GM12864 (cell line): ENCODE measurements around the gene PLEKHB1.

Source experiments
- DNase-seq: peaks from one replicate; pipeline ENCODE4 v3.0.0-alpha.2; 2011; ENCODE audit warnings: low read depth
- H3K4me3 ChIP-seq: 2 replicates; pipeline ENCODE4 v1.5.1; 2011; ENCODE audit warnings: mild to moderate bottlenecking, low read depth, low read length, control low read depth
- TF ChIP-seq, protein P1 (sequence below): IDR thresholded peaks from 2 replicates; pipeline ENCODE4 v1.5.1; 2011; ENCODE audit warnings: low read depth, mild to moderate bottlenecking, moderate library complexity, low read length, control low read depth, inconsistent platforms; ENCODE audit errors: missing control alignments

The PLEKHB1 gene

DNA sequence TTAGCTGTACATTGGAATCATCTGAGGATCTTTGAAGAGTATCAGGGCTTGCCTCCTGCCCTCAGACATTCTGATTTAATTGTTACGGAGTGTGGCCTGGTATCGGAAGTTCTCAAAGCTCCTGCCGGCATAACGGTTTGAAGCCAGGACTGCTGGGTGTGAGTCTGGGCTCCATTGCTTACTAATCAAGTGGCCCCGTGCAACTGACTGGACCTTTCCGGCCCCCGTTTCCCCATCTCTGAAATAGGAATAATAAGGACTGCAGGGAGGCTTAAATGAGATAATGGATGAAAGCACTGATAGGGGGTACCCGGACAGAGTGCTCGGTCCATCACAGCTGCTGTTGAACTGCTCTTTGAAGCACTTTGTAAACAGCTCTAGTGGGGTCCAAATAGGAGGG, 1.7 kb downstream of the PLEKHB1 start:
- no peak overlapping the region for H3K4me3 ChIP-seq
- TF ChIP-seq, protein P1, sequence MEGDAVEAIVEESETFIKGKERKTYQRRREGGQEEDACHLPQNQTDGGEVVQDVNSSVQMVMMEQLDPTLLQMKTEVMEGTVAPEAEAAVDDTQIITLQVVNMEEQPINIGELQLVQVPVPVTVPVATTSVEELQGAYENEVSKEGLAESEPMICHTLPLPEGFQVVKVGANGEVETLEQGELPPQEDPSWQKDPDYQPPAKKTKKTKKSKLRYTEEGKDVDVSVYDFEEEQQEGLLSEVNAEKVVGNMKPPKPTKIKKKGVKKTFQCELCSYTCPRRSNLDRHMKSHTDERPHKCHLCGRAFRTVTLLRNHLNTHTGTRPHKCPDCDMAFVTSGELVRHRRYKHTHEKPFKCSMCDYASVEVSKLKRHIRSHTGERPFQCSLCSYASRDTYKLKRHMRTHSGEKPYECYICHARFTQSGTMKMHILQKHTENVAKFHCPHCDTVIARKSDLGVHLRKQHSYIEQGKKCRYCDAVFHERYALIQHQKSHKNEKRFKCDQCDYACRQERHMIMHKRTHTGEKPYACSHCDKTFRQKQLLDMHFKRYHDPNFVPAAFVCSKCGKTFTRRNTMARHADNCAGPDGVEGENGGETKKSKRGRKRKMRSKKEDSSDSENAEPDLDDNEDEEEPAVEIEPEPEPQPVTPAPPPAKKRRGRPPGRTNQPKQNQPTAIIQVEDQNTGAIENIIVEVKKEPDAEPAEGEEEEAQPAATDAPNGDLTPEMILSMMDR: no peak
- DNase-seq: no peak

DNA sequence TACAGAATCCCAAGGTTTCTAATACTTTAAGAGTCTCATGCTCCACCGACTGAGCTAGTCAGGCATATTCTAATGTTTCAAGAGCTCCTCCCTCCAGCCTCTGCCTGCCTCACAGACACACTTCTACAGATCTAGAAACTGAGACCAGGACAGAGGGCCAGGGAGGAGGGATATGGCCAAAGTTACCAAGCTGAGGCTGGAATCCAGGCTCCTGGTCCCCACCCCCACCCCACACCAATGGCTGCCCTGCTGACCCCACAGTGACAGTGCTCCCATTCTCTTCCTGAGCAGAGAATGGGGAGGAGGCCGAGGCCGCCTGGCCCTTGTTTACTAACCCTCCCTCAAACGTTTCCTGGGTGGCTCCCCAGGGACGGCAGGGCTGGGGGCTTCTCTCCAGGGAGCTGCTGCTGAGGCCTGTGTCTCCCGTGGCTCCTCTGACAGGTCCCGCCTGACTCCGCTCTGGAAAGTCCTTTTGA, 2.2 kb downstream of the PLEKHB1 start:
- no peak overlapping the region for H3K4me3 ChIP-seq
- TF ChIP-seq, protein P1: no peak
- DNase-seq: no peak

DNA sequence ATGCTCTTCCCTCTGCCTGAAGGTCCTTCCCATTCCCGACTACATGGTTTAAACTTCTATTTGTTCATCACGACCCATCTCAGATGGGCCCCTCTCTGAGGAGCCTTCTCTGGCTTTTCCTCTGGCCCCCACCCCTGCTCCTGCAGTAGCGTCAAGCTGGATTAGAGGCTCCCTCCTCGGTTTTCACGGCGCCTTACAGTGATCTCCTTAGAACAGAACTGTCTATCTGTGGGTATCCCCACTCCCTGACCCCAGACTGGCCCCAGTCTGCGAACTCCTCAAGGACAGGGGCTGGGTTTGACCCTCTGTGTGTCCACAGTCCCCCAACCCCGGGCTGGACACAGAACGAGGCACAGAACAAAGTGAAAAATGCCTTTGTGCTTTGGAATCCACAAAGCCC, 2.8 kb downstream of the PLEKHB1 start:
- TF ChIP-seq, protein P1: no peak
- no peak for DNase-seq
- H3K4me3 ChIP-seq: no peak overlapping the region

DNA sequence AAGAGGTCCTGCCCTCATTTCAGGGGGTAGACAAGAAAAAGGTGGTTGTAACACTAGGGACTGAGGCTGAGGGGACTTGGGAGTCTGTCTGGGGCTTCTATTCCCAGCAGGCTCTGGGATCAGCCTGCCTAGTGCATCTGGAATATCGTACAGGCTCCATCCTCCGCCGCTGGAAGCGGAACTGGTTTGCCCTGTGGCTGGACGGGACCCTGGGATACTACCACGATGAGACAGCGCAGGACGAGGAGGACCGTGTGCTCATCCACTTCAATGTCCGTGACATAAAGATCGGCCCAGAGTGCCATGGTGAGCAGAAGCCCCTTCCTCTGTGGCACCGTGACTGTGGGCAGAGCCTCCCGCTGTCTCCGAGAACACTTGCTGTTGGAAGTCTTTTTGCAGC, 4.0 kb downstream of the PLEKHB1 start:
- TF ChIP-seq, protein P1: no peak
- no peak for DNase-seq
- H3K4me3 ChIP-seq: no peak overlapping the region

DNA sequence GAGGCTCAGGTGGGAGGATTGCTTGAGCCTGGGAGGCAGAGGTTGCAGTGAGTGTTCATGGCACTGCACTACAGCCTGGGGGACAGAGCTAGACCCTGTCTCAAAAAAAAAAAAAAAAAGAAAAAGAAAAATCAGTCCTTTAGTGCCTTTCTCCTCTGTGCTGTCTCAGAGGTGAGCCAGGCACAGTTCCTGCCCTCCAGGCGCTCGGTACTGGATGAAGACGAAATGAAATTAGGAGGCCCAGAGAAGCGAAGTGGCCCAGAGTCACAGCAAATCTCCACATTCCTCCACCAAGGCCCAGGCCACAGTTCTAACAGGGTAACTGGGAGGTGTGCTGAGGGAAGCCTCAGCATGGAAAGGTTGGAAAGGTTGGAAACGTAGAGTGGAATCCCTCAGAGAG, 4.9 kb downstream of the PLEKHB1 start:
- DNase-seq: no peak
- TF ChIP-seq, protein P1: no peak
- H3K4me3 ChIP-seq: no peak overlapping the region

DNA sequence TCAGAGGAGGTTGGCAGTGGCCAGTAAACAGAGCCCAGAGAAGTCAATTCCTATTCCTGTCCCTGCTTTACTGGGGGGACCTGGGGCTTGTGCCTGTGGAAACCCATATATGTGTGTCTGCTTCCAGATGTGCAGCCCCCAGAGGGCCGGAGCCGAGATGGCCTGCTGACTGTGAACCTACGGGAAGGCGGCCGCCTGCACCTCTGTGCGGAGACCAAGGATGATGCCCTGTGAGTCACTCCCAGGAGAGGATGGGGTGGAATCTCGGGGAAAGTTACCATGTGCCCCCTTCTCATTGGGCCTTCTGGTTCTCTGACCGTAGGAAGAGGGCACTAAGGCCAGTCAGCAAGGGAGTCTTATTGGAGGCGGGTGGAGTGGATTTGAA, 5.3 kb downstream of the PLEKHB1 start:
- H3K4me3 ChIP-seq: no peak overlapping the region
- TF ChIP-seq, protein P1: no peak
- DNase-seq: no peak

DNA sequence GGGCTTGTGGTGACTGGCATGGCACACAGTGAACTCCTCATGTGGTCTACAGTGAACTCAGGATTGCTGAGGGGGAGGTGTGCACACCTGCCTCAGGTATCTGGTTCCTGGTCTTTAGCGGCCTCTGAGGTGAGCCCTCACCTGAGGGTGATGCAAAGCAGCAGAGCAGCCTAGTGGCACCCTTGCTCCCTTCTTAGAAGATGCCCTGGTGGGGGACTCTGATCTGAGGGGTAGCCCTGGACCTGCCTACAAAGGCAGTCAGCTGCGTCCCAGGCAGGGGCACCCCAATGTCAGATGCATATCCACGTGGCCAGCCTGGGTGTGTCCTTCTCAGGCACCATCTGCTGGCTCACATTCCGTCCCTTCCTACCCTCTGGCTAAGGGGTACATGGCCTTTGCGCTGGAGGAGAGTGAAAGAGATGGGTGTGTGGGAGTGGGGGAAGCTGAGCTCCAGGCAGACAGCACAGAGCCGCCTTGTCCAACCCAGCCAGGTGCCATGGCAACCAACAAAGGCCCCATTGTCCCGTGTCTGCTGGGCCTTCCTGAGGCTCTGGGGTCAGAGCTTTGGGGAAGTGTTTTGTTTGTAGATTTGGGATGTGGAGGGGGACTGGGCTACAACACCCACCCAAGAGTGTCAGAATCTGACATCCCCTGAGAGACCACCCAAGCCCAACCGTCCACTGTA, 5.8 kb downstream of the PLEKHB1 start:
- no peak for DNase-seq
- no peak overlapping the region for H3K4me3 ChIP-seq
- TF ChIP-seq, protein P1: no peak
